Inflammatory macrophage treated with lipopolysaccharide for 4 hours (primary cell): Measurements from ENCODE around the gene TMEM79.
"Not testable (repeated sequence)": the region's sequence is repeated elsewhere in the genome, so short reads cannot be mapped to it uniquely, and the experiment has no call there.

ENCODE experiments used
- DNase-seq: peaks from one replicate; pipeline ENCODE4 v3.0.0-alpha.2; 2020

The TMEM79 gene

GRCh38 chr1:156310962-156311361 is 26.8 kb downstream of the TMEM79 start:
- DNase-seq: no peak

GRCh38 chr1:156316909-156317308 is 32.8 kb downstream of the TMEM79 start:
- DNase-seq: no peak

GRCh38 chr1:156319664-156320063 is 35.5 kb downstream of the TMEM79 start:
- peak; percentile 38 for DNase-seq

- DNase-seq: no peak
Measured at GRCh38 chr1:156320560-156320959, 36.4 kb downstream of the TMEM79 start.

- DNase-seq: not testable (repeated sequence)
Measured at GRCh38 chr1:156323179-156323578, 39.1 kb downstream of the TMEM79 start.

GRCh38 chr1:156336242-156336641 is 52.1 kb downstream of the TMEM79 start:
- peak; percentile 15 for DNase-seq

GRCh38 chr1:156337052-156337887 is 53.1 kb downstream of the TMEM79 start:
- DNase-seq: no peak

GRCh38 chr1:156337888-156338179 is 53.7 kb downstream of the TMEM79 start:
- DNase-seq: no peak

- DNase-seq: peak; percentile 99
Measured at GRCh38 chr1:156338180-156338976, 54.3 kb downstream of the TMEM79 start, which contains the start of the genes CCT3 and TSACC. CCT3 (minus strand) TSS chr1:156338292; CDS start chr1:156338184, 108 bp downstream. TSACC (plus strand) TSS chr1:156338526; CDS start chr1:156339758, 1,232 bp downstream.
